Erythroblast (primary cell): ENCODE results near the gene CD164L2.

Experiments used
- GATA1 ChIP-seq: IDR thresholded peaks from 2 replicates; pipeline ENCODE4 v1.6.1; 2011; ENCODE audit warnings: low read depth, mild to moderate bottlenecking, control low read depth, low read length, moderate library complexity
- POLR2A ChIP-seq: IDR thresholded peaks from 2 replicates; pipeline ENCODE4 v1.6.1; 2011; ENCODE audit warnings: mild to moderate bottlenecking, low read length

DNA sequence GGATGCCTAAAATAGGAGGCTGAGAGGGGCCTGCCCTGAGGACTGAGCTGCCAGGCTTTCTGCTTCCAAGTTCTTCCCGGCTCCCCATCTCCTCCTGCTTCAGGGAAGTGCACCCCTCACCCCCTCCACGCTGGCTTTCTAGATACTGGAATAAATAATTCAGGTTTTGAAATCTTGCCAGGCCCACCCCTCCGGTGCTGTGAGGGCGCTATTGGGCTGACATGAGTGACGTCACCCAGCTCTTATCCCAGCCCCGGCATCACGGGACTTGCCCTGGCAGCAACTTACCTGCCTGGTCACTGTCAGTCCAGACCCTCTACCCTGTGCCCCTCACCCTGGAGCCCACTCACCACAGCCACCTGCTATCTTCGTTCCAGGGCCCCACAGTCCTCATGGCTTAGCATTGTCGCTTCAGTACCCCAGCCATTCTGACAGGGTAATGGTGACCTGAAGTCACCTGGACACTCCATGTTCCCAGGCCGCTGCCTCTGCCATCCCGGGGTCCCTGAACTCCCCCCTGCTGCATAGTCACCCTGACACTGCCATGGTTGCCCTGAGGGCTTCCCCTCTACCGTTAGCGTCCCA lies 8.5 kb upstream of the CD164L2 start:
- no peak for TF ChIP-seq POLR2A
- TF ChIP-seq GATA1, result no peak
